K562 (cell line): Measurements from ENCODE around the gene UBE2J2. TPM values are rescaled to one million over a fixed set of nuclear protein-coding genes. Genes with fewer than 3 reads are reported as not detected.

Experiments
- ARID4B ChIP-seq: sonication (generic); formaldehyde crosslinking; IDR thresholded peaks from 2 replicates; pipeline ENCODE4 v1.8.0; 2022; ENCODE audit warnings: mild to moderate bottlenecking, missing genetic modification reagents
- ETS1 ChIP-seq: conservative IDR thresholded peaks from 2 replicates; pipeline ENCODE4 v1.6.1; 2011; ENCODE audit warnings: low read depth, mild to moderate bottlenecking, low read length; ENCODE audit not compliant: control insufficient read depth
- NR2C2 ChIP-seq, 2 experiments: fragments of 200-800 bp in 1 of 2; sonication (Bioruptor generic) in 1 of 2; sonication (generic) in 1 of 2; formaldehyde crosslinking in 1 of 2; IDR thresholded peaks; 2 replicates each; pipeline versions ENCODE4 v1.6.1 to v1.8.0; 2016 to 2022; ENCODE audit warnings: mild to moderate bottlenecking in 1 of 2, missing compliant biosample characterization in 1 of 2, missing genetic modification characterization in 1 of 2, missing genetic modification reagents in 1 of 2
- SIN3A ChIP-seq, 2 experiments: fragments of 150-350 bp in 1 of 2; IDR thresholded peaks; 2 replicates each; pipeline ENCODE4 v1.6.1; 2011 to 2016; ENCODE audit warnings: borderline replicate concordance in 2 of 2, low read depth in 2 of 2, low read length in 2 of 2, mild to moderate bottlenecking in 2 of 2, moderate library complexity in 2 of 2; ENCODE audit not compliant: control insufficient read depth in 1 of 2
- ZBTB43 ChIP-seq: sonication (generic); formaldehyde crosslinking; IDR thresholded peaks from 2 replicates; pipeline ENCODE4 v1.8.0; 2023; ENCODE audit warnings: mild to moderate bottlenecking, missing genetic modification reagents
- polyA plus RNA-seq, 8 experiments: library from polyadenylated mRNA; depleted of rRNA in 4 of 8; stranded (reverse) in 5 of 8; unstranded in 3 of 8; fragments of >200 nt; fragmentation: Nextera tagmentation in 2 of 8; fragmentation: Illumina TruSeq in 1 of 8; extraction: Ambion mirVana in 2 of 8; extraction: Trizol in 1 of 8; gene quantifications; 2 replicates each; pipeline versions ENCODE4 v1.2.1 to v1.2.3, GENCODE V29; 2011 to 2014; ENCODE audit warnings: inconsistent platforms in 1 of 8, missing spikeins in 1 of 8
- total RNA-seq, 7 experiments: library from RNA; depleted of rRNA in 6 of 7; stranded (reverse); fragments of >200 nt in 6 of 7; fragmentation: Illumina TruSeq in 2 of 7; extraction: Trizol in 2 of 7; gene quantifications; 2 replicates each; pipeline versions ENCODE4 v1.2.1 to v1.2.3, GENCODE V29; 2011 to 2021; ENCODE audit warnings: low replicate concordance in 1 of 7

The UBE2J2 gene
- total and polyA plus RNA-seq, 9 of the 15 experiments (the other 6 are each of a cell fraction or from before 2014, with no cell fraction given): 0.93 to 112 (median 75.5) TPM

GRCh38 chr1:1273209-1273511, 494 bp downstream of the UBE2J2 start (continued):
- TF ChIP-seq ETS1: 0 out of 2 replicates have a peak, but pooled peaks have one; percentile 2
- TF ChIP-seq SIN3A (IDR thresholded peaks at IDR 0.05; ENCODE audit: borderline replicate concordance in 2 of 2, control insufficient read depth in 1 of 2, low read depth in 2 of 2, low read length in 2 of 2): peak in 1 of 2 experiments; percentile 20; a peak in 2 of 4 replicates
- peak; percentile 63; the same call in 1 of the 2 replicates for TF ChIP-seq ARID4B
- no peak for TF ChIP-seq NR2C2 (CRISPR knock-in tag; IDR thresholded peaks at IDR 0.05)
- TF ChIP-seq NR2C2 (tag; IDR thresholded peaks at IDR 0.05): no peak
- 0 out of 2 replicates have a peak, but pooled peaks have one; percentile 12 for TF ChIP-seq ZBTB43 (CRISPR knock-in tag)
